PC-9 (cell line): Measurements from ENCODE around the gene TXLNA.

Experiments used
- EZH2 ChIP-seq: fragments of 200-600 bp; sonication (generic); IDR thresholded peaks from 2 replicates; pipeline ENCODE4 v1.8.0; 2017; ENCODE audit warnings: antibody characterized with exemption, low read depth
- TF ChIP-seq, protein P1 (sequence below): fragments of 200-600 bp; sonication (generic); conservative IDR thresholded peaks from 2 replicates; pipeline ENCODE4 v1.6.1; 2017; ENCODE audit warnings: mixed run types, antibody characterized with exemption, mild to moderate bottlenecking, moderate library complexity

- TF ChIP-seq, protein P1, sequence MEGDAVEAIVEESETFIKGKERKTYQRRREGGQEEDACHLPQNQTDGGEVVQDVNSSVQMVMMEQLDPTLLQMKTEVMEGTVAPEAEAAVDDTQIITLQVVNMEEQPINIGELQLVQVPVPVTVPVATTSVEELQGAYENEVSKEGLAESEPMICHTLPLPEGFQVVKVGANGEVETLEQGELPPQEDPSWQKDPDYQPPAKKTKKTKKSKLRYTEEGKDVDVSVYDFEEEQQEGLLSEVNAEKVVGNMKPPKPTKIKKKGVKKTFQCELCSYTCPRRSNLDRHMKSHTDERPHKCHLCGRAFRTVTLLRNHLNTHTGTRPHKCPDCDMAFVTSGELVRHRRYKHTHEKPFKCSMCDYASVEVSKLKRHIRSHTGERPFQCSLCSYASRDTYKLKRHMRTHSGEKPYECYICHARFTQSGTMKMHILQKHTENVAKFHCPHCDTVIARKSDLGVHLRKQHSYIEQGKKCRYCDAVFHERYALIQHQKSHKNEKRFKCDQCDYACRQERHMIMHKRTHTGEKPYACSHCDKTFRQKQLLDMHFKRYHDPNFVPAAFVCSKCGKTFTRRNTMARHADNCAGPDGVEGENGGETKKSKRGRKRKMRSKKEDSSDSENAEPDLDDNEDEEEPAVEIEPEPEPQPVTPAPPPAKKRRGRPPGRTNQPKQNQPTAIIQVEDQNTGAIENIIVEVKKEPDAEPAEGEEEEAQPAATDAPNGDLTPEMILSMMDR = no peak
- TF ChIP-seq EZH2 = no peak
Observed at GRCh38 chr1:32192220-32192948, 12.9 kb downstream of the TXLNA start.
